Nephron progenitor cell (in vitro differentiated cells): ENCODE measurements around the gene FSTL1.

Experiments
- DNase-seq: peaks from one replicate; pipeline ENCODE4 v3.0.0; 2021
- H3K27ac Mint-ChIP-seq: 2 replicates; pipeline ENCODE4 v1.8.0; 2021; ENCODE audit warnings: mild to moderate bottlenecking, moderate library complexity, mixed read lengths
- H3K27me3 Mint-ChIP-seq: 2 replicates; pipeline ENCODE4 v1.8.0; 2021; ENCODE audit warnings: mild to moderate bottlenecking, low read depth, mixed read lengths; ENCODE audit not compliant: poor library complexity
- H3K36me3 Mint-ChIP-seq: 2 replicates; pipeline ENCODE4 v1.8.0; 2021; ENCODE audit warnings: low read depth, mixed read lengths
- H3K4me1 Mint-ChIP-seq: 2 replicates; pipeline ENCODE4 v1.8.0; 2021; ENCODE audit warnings: mixed read lengths
- H3K4me3 Mint-ChIP-seq: 2 replicates; pipeline ENCODE4 v1.8.0; 2021; ENCODE audit warnings: mild to moderate bottlenecking, moderate library complexity, mixed read lengths
- H3K9me3 Mint-ChIP-seq: 2 replicates; pipeline ENCODE4 v1.8.0; 2021; ENCODE audit warnings: mild to moderate bottlenecking, moderate library complexity, mixed read lengths
- TF ChIP-seq, protein P1 (sequence below): fragments of 200-600 bp; sonication (generic); IDR thresholded peaks from 2 replicates; pipeline ENCODE4 v1.5.0; 2021; ENCODE audit warnings: antibody characterized with exemption

FSTL1 gene

DNA sequence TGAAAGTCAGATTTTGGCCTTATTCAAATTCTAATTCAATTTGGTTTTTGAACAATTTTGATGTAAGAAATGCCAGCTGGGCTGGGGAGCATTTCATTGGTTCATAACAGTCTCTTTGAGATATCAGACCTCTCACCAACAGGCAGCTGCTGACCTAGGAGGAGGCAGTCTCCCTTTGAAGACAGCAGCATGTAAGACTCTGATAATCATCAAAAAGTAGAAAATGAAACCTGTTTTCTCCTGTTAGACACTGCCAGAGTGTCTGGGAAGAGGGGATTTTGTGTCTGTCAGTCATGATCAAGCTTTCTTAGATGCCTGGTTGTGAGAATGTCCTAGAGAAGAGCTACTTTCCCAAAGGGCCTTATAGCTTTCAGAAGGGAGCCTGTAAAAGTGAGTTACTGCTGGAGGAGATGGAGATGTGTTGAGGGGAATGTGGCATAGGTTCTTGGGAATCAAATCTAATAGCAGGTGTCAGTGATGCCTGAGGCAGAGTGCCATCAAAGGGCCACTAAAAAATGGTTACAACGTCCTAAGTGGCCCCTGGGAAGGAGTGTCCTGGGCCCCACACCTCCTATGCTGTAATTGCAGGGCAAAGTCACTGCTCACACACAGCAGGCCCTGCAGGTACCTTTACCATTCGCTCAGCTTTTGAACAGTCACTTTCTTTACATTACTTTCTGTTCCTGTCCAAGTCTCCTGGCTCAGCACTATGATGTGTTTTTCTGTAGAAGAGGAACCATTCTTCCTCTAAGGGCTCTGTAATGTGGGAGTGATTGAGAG, 43.1 kb downstream of the FSTL1 start:
- Mint-ChIP-seq H3K4me3 (no peak overlapping the region), H3K9me3 (no peaks in the 10 kb centered on the region), H3K27ac (no peak overlapping the region), H3K4me1 (no peaks in the 10 kb centered on the region), H3K27me3 (peaks cover 3% of the 10 kb centered on the region), H3K36me3 (peaks cover 78% of the 10 kb centered on the region)
- TF ChIP-seq, protein P1, sequence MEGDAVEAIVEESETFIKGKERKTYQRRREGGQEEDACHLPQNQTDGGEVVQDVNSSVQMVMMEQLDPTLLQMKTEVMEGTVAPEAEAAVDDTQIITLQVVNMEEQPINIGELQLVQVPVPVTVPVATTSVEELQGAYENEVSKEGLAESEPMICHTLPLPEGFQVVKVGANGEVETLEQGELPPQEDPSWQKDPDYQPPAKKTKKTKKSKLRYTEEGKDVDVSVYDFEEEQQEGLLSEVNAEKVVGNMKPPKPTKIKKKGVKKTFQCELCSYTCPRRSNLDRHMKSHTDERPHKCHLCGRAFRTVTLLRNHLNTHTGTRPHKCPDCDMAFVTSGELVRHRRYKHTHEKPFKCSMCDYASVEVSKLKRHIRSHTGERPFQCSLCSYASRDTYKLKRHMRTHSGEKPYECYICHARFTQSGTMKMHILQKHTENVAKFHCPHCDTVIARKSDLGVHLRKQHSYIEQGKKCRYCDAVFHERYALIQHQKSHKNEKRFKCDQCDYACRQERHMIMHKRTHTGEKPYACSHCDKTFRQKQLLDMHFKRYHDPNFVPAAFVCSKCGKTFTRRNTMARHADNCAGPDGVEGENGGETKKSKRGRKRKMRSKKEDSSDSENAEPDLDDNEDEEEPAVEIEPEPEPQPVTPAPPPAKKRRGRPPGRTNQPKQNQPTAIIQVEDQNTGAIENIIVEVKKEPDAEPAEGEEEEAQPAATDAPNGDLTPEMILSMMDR, result no peak
- no peak for DNase-seq

DNA sequence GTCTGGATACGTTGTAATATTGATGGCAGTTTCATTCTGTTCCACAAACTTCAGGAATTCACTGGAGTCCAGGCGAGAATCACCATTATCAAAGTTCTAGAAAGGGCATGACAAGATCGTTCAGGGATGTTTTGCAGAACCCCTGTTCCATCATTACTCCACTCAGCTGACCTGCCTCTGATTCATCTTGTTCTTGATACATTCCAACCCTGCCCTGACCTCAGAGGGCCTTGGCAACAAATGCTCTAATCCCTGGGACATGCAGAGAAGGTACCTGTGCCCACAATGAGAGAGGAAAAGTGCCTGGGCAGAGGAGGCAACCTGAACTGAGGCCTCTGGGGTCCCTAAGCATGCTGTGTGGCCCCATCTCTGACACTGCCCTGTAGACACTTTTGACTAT, 45.9 kb downstream of the FSTL1 start:
- H3K4me1 Mint-ChIP-seq, result no peaks in the 10 kb centered on the region
- H3K27me3 Mint-ChIP-seq, result no peaks in the 10 kb centered on the region
- H3K27ac Mint-ChIP-seq, result peak overlapping the region; percentile 35
- TF ChIP-seq, protein P1, result no peak
- no peaks in the 10 kb centered on the region for H3K9me3 Mint-ChIP-seq
- no peak for DNase-seq
- no peak overlapping the region for H3K4me3 Mint-ChIP-seq
- H3K36me3 Mint-ChIP-seq, result peaks cover 84% of the 10 kb centered on the region

DNA sequence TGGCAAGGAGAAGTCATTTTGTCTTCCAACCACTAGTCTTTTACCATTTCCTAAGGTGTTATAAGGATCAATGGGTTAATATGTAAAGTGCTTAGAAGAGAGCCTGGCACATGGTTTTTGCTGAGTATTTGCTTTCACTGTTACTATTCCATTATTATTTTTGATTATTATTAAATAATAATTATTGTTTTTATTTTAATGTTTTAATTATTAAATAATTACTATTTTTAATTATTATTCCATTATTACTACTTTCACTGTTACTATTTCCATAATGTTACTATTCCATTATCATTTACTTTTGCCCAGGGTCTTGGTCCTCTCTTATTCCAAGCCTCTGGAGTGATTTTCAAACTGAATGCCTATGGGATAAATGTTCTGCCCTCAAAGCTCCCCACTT, 48.5 kb downstream of the FSTL1 start:
- Mint-ChIP-seq H3K36me3 (peaks cover 85% of the 10 kb centered on the region), H3K9me3 (no peaks in the 10 kb centered on the region), H3K27me3 (no peaks in the 10 kb centered on the region), H3K4me1 (no peaks in the 10 kb centered on the region), H3K27ac (no peak overlapping the region), H3K4me3 (no peak overlapping the region)
- DNase-seq, result no peak
- TF ChIP-seq, protein P1, result no peak

DNA sequence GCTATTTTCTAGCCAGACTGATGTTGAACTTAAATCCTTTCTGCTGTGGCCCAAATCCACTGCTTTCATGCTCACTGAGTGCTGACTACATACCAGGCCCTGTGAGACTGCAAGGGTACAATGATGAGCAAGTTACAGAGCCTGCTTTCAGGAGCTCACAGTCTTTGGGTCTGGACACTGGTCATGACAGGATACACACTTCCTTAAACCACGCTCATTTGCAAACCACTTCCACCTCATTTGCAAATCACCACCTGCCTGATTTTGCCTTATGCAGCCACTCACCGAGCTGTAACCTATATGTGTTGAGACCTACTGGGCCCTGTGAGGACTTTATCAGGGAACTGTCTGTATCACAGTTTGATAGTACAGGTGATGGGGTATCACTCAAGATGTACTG, 51.4 kb downstream of the FSTL1 start:
- Mint-ChIP-seq H3K4me1 (no peaks in the 10 kb centered on the region), H3K27me3 (no peaks in the 10 kb centered on the region), H3K4me3 (no peak overlapping the region), H3K36me3 (peaks cover 96% of the 10 kb centered on the region), H3K9me3 (no peaks in the 10 kb centered on the region), H3K27ac (no peak overlapping the region)
- DNase-seq, result no peak
- TF ChIP-seq, protein P1, result no peak

DNA sequence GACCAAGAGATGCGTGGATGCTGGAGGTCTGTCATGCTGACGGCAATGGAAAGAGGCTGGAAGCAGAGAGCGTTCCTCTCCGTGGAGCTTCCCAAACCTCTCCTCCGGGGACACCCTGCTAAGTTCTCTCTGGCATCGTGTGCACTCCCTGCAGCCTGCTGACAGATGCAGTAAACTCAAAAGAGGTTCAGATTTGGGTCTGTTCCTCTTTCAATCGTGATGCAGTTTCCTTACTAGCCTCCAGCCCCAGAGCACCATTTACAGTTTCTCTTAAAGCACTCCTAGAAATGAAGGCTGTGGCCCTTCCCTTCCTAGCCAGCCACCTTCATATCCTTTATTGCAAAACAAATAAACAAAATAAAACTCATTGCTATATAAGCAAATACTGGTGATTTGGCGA, 54.3 kb downstream of the FSTL1 start:
- DNase-seq, result no peak
- H3K36me3 Mint-ChIP-seq, result peaks cover 75% of the 10 kb centered on the region
- no peaks in the 10 kb centered on the region for H3K4me1 Mint-ChIP-seq
- H3K4me3 Mint-ChIP-seq, result no peak overlapping the region
- H3K27ac Mint-ChIP-seq, result no peak overlapping the region
- TF ChIP-seq, protein P1, result no peak
- H3K9me3 Mint-ChIP-seq, result no peaks in the 10 kb centered on the region
- H3K27me3 Mint-ChIP-seq, result no peaks in the 10 kb centered on the region

DNA sequence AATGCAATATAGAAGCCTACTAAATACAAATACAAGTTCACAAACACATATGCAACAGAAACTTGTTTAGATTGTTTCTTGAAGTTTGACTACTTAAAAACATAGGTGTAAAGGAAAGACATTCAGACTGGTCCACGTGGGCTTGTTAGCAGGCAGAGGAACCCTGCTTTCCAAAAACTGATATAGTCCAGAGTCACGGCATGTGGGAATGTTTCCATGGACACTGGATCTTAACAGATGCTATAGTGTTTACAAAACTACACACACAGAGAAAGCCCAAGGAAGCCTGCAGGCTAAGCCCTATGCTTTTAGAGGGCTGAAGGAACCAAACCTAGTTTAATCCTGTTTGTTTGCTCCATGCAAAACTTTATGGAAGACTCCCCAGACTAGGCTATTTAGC, 56.4 kb downstream of the FSTL1 start:
- no peak overlapping the region for H3K27ac Mint-ChIP-seq
- H3K4me3 Mint-ChIP-seq, result no peak overlapping the region
- no peak for DNase-seq
- H3K9me3 Mint-ChIP-seq, result no peaks in the 10 kb centered on the region
- peaks cover 54% of the 10 kb centered on the region for H3K36me3 Mint-ChIP-seq
- TF ChIP-seq, protein P1, result no peak
- no peaks in the 10 kb centered on the region for H3K4me1 Mint-ChIP-seq
- no peaks in the 10 kb centered on the region for H3K27me3 Mint-ChIP-seq
